Measurements from ENCODE around the gene MRPS10. TPM values are rescaled to one million over a fixed set of nuclear protein-coding genes. Genes with fewer than 3 reads are reported as not detected.

Gene MRPS10
- total and polyA plus RNA-seq, 2 donors (not counting 1 experiment from before 2014, with no cell fraction given): 10.5 to 26.4 TPM

GRCh38 chr6:42229506-42230119 is 12.0 kb upstream of the MRPS10 start:
- CTCF ChIA-PET: interaction anchor here (0.7 to 1.7 kb wide), 3 partner anchors 13 to 318 kb away, joined by 3 to 8 read pairs (median 4); no protein-coding TSS in a partner anchor
- H3K36me3 ChIP-seq (replicated peaks in 1 of 2; ENCODE audit: control extremely low read depth in 1 of 2, control insufficient read depth in 1 of 2, extremely low read depth in 1 of 2, insufficient read depth in 2 of 2, low read length in 1 of 2): no peaks in the 10 kb centered on the region
- H3K27ac Mint-ChIP-seq: no peak overlapping the region

More at GRCh38 chr6:42229506-42230119, 12.0 kb upstream of the MRPS10 start:
- no peak overlapping the region for H3K4me3 ChIP-seq (ENCODE audit: control extremely low read depth in 1 of 5, extremely low read depth in 1 of 5, insufficient read depth in 1 of 5, low read depth in 2 of 5, low read length in 4 of 5)
- H3K79me2 ChIP-seq (ENCODE audit: control insufficient read depth, insufficient read depth, low read length): no peaks in the 10 kb centered on the region
- Mint-ChIP-seq H3K27me3 (no peaks in the 10 kb centered on the region), H3K9me3 (ENCODE audit: insufficient read depth) (no peaks in the 10 kb centered on the region), H3K4me1 (peaks cover 1% of the 10 kb centered on the region), H3K4me3 (no peak overlapping the region)
- no peak overlapping the region for H3K9ac ChIP-seq (ENCODE audit: low read length)
- no peaks in the 10 kb centered on the region for H3K9me3 ChIP-seq (ENCODE audit: control extremely low read depth in 1 of 3, control insufficient read depth in 2 of 3, insufficient read depth in 1 of 3, low read length in 2 of 3)
- POLR2A ChIA-PET: interaction anchor here (0.7 kb wide), 1 partner anchor 534 kb away, joined by 5 read pairs; no protein-coding TSS in a partner anchor
- no peak for ATAC-seq (ENCODE audit: low read depth)
- WGBS (ENCODE audit: insufficient coverage): 100% methylated on average over 2 of the region's 6 CpGs
- DNase-seq: no peak
- H3K4me2 ChIP-seq (replicated peaks; ENCODE audit: low read depth, low read length, poor library complexity, severe bottlenecking): no peak overlapping the region
- no peak overlapping the region for H3K27ac ChIP-seq (ENCODE audit: low read length in 2 of 2)
- intact Hi-C loops (cut with micrococcal nuclease): no loop called here
- TF ChIP-seq CTCF (IDR thresholded peaks at IDR 0.05) (no peak), EZH2 (IDR thresholded peaks at IDR 0.05; ENCODE audit: borderline replicate concordance, insufficient read depth, low read depth, low read length, poor library complexity, severe bottlenecking) (no peak)
- H3K4me1 ChIP-seq (ENCODE audit: control insufficient read depth in 2 of 2, insufficient read depth in 2 of 2, low read length in 2 of 2): no peaks in the 10 kb centered on the region
- no peaks in the 10 kb centered on the region for H3K27me3 ChIP-seq (replicated peaks in 1 of 4; ENCODE audit: control extremely low read depth in 1 of 4, control insufficient read depth in 3 of 4, insufficient read depth in 4 of 4, low read length in 3 of 4)
- H2AFZ ChIP-seq (ENCODE audit: insufficient read depth, low read depth, low read length, poor library complexity, severe bottlenecking): no peak overlapping the region
- no peaks in the 10 kb centered on the region for H4K20me1 ChIP-seq (ENCODE audit: control insufficient read depth, insufficient read depth, low read length, poor library complexity, severe bottlenecking)
